ENCODE results near the gene HMGXB4. TPM values are rescaled to one million over a fixed set of nuclear protein-coding genes. Genes with fewer than 3 reads are reported as not detected.

HMGXB4 gene
- total and polyA plus RNA-seq, 2 experiments from 2014 or later = 34.7 to 64.9 TPM

GRCh38 chr22:35306350-35306967 lies 49.2 kb downstream of the HMGXB4 start:
- ATAC-seq (peak; percentile 32; the same call in 2 of the 3 replicates), DNase-seq (ENCODE audit: low spot score) (no peak)
- Histone ChIP-seq H3F3A (replicated peaks; ENCODE audit: low read depth) (0 out of 2 replicates have a peak, but pooled peaks cover 2% of the 10 kb centered on the region), H3K4me3 (no peak overlapping the region), H3K79me2 (replicated peaks; ENCODE audit: insufficient read depth) (peaks cover 3% of the 10 kb centered on the region), H3K9me2 (ENCODE audit: insufficient read depth) (no peaks in the 10 kb centered on the region), H3K4me2 (no peak overlapping the region), H3K4me1 (ENCODE audit: insufficient read depth) (peaks cover 4% of the 10 kb centered on the region; the same call in 1 of the 2 replicates), H3K27ac (ENCODE audit: low read depth) (no peak overlapping the region), H3K36me3 (ENCODE audit: insufficient read depth) (no peaks in the 10 kb centered on the region), H4K20me1 (replicated peaks; ENCODE audit: insufficient read depth) (no peaks in the 10 kb centered on the region; the same call in 1 of the 2 replicates), H2AFZ (no peak overlapping the region), H3K27me3 (ENCODE audit: insufficient read depth) (no peaks in the 10 kb centered on the region)
- Mint-ChIP-seq H3K27me3 (ENCODE audit: insufficient read depth, low read depth, poor library complexity) (peaks cover 10% of the 10 kb centered on the region), H3K4me1 (peaks cover 26% of the 10 kb centered on the region), H3K27ac (no peak overlapping the region), H3K4me3 (no peak overlapping the region), H3K9me3 (no peaks in the 10 kb centered on the region; the same call in 2 of the 3 replicates), H3K36me3 (ENCODE audit: low read depth) (no peaks in the 10 kb centered on the region)
- TF ChIP-seq, protein P1, sequence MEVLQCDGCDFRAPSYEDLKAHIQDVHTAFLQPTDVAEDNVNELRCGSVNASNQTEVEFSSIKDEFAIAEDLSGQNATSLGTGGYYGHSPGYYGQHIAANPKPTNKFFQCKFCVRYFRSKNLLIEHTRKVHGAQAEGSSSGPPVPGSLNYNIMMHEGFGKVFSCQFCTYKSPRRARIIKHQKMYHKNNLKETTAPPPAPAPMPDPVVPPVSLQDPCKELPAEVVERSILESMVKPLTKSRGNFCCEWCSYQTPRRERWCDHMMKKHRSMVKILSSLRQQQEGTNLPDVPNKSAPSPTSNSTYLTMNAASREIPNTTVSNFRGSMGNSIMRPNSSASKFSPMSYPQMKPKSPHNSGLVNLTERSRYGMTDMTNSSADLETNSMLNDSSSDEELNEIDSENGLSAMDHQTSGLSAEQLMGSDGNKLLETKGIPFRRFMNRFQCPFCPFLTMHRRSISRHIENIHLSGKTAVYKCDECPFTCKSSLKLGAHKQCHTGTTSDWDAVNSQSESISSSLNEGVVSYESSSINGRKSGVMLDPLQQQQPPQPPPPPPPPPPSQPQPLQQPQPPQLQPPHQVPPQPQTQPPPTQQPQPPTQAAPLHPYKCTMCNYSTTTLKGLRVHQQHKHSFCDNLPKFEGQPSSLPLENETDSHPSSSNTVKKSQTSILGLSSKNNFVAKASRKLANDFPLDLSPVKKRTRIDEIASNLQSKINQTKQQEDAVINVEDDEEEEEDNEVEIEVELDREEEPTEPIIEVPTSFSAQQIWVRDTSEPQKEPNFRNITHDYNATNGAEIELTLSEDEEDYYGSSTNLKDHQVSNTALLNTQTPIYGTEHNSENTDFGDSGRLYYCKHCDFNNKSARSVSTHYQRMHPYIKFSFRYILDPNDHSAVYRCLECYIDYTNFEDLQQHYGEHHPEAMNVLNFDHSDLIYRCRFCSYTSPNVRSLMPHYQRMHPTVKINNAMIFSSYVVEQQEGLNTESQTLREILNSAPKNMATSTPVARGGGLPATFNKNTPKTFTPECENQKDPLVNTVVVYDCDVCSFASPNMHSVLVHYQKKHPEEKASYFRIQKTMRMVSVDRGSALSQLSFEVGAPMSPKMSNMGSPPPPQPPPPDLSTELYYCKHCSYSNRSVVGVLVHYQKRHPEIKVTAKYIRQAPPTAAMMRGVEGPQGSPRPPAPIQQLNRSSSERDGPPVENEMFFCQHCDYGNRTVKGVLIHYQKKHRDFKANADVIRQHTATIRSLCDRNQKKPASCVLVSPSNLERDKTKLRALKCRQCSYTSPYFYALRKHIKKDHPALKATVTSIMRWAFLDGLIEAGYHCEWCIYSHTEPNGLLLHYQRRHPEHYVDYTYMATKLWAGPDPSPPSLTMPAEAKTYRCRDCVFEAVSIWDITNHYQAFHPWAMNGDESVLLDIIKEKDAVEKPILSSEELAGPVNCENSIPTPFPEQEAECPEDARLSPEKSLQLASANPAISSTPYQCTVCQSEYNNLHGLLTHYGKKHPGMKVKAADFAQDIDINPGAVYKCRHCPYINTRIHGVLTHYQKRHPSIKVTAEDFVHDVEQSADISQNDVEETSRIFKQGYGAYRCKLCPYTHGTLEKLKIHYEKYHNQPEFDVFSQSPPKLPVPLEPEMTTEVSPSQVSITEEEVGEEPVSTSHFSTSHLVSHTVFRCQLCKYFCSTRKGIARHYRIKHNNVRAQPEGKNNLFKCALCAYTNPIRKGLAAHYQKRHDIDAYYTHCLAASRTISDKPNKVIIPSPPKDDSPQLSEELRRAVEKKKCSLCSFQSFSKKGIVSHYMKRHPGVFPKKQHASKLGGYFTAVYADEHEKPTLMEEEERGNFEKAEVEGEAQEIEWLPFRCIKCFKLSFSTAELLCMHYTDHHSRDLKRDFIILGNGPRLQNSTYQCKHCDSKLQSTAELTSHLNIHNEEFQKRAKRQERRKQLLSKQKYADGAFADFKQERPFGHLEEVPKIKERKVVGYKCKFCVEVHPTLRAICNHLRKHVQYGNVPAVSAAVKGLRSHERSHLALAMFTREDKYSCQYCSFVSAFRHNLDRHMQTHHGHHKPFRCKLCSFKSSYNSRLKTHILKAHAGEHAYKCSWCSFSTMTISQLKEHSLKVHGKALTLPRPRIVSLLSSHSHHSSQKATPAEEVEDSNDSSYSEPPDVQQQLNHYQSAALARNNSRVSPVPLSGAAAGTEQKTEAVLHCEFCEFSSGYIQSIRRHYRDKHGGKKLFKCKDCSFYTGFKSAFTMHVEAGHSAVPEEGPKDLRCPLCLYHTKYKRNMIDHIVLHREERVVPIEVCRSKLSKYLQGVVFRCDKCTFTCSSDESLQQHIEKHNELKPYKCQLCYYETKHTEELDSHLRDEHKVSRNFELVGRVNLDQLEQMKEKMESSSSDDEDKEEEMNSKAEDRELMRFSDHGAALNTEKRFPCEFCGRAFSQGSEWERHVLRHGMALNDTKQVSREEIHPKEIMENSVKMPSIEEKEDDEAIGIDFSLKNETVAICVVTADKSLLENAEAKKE (CRISPR knock-in tag; IDR thresholded peaks at IDR 0.05) = no peak
- TF ChIP-seq EZH2 (IDR thresholded peaks at IDR 0.05; ENCODE audit: low read depth, unreplicated experiment) = no peak
- TF ChIP-seq EZH2phosphoT487 (IDR thresholded peaks at IDR 0.05; ENCODE audit: unreplicated experiment) = no peak
- TF ChIP-seq, protein P2, sequence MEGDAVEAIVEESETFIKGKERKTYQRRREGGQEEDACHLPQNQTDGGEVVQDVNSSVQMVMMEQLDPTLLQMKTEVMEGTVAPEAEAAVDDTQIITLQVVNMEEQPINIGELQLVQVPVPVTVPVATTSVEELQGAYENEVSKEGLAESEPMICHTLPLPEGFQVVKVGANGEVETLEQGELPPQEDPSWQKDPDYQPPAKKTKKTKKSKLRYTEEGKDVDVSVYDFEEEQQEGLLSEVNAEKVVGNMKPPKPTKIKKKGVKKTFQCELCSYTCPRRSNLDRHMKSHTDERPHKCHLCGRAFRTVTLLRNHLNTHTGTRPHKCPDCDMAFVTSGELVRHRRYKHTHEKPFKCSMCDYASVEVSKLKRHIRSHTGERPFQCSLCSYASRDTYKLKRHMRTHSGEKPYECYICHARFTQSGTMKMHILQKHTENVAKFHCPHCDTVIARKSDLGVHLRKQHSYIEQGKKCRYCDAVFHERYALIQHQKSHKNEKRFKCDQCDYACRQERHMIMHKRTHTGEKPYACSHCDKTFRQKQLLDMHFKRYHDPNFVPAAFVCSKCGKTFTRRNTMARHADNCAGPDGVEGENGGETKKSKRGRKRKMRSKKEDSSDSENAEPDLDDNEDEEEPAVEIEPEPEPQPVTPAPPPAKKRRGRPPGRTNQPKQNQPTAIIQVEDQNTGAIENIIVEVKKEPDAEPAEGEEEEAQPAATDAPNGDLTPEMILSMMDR (conservative IDR thresholded peaks at IDR 0.05; ENCODE audit: low read depth in 2 of 2) = no peak
